Measurements from ENCODE around the gene FUT3.

The FUT3 gene

GRCh38 chr19:5839065-5840017 is 11.9 kb downstream of the FUT3 start, which contains the start of gene FUT6:
Gene FUT6, minus strand, starts transcription at chr19:5839702. Its CDS starts 7,135 bp downstream, at chr19:5832567.
- H2AFZ ChIP-seq (ENCODE audit: low read depth) = no peak within 1 kb of the TSS
- H3K9ac ChIP-seq = no peak within 1 kb of the TSS
- no peaks in the 10 kb centered on the region for H3K36me3 ChIP-seq (ENCODE audit: insufficient read depth)
- H3K27ac ChIP-seq = no peak within 1 kb of the TSS
- H3K4me3 ChIP-seq (IDR thresholded peaks at IDR 0.05; ENCODE audit: insufficient read depth, low read depth, low read length) = no peak within 1 kb of the TSS
- no peak for TF ChIP-seq CTCF (conservative IDR thresholded peaks at IDR 0.05; ENCODE audit: low read depth, low read length)
- peaks cover 29% of the 10 kb centered on the region; the same call in 1 of the 2 replicates for H3K27me3 ChIP-seq (ENCODE audit: insufficient read depth, low read depth)
- no peaks in the 10 kb centered on the region for H4K20me1 ChIP-seq (ENCODE audit: insufficient read depth)
- no peaks in the 10 kb centered on the region for H3K4me1 ChIP-seq (ENCODE audit: low read depth, poor library complexity, severe bottlenecking)
- H3K4me2 ChIP-seq = no peak within 1 kb of the TSS
- no peaks in the 10 kb centered on the region for H3K79me2 ChIP-seq (ENCODE audit: insufficient read depth, low read depth)

GRCh38 chr19:5838353-5839064 is 12.7 kb downstream of the FUT3 start:
- Histone ChIP-seq H3K4me3 (IDR thresholded peaks at IDR 0.05; ENCODE audit: insufficient read depth, low read depth, low read length) (no peak overlapping the region), H3K36me3 (ENCODE audit: insufficient read depth) (no peaks in the 10 kb centered on the region), H3K9ac (no peak overlapping the region), H3K27ac (no peak overlapping the region), H3K79me2 (ENCODE audit: insufficient read depth, low read depth) (no peaks in the 10 kb centered on the region), H3K4me2 (no peak overlapping the region), H3K4me1 (ENCODE audit: low read depth, poor library complexity, severe bottlenecking) (no peaks in the 10 kb centered on the region), H3K27me3 (ENCODE audit: insufficient read depth, low read depth) (peaks cover 29% of the 10 kb centered on the region; the same call in 1 of the 2 replicates), H4K20me1 (ENCODE audit: insufficient read depth) (no peaks in the 10 kb centered on the region), H2AFZ (ENCODE audit: low read depth) (no peak overlapping the region)
- TF ChIP-seq CTCF (conservative IDR thresholded peaks at IDR 0.05; ENCODE audit: low read depth, low read length) = no peak

- Histone ChIP-seq H3K79me2 (ENCODE audit: insufficient read depth, low read depth) (no peaks in the 10 kb centered on the region), H4K20me1 (ENCODE audit: insufficient read depth) (no peaks in the 10 kb centered on the region), H3K27me3 (ENCODE audit: insufficient read depth, low read depth) (peaks cover 29% of the 10 kb centered on the region; the same call in 1 of the 2 replicates), H3K36me3 (ENCODE audit: insufficient read depth) (no peaks in the 10 kb centered on the region), H3K27ac (no peak overlapping the region), H3K4me2 (no peak overlapping the region), H3K9ac (no peak overlapping the region), H3K4me3 (IDR thresholded peaks at IDR 0.05; ENCODE audit: insufficient read depth, low read depth, low read length) (no peak overlapping the region), H2AFZ (ENCODE audit: low read depth) (no peak overlapping the region), H3K4me1 (ENCODE audit: low read depth, poor library complexity, severe bottlenecking) (no peaks in the 10 kb centered on the region)
- no peak for TF ChIP-seq CTCF (conservative IDR thresholded peaks at IDR 0.05; ENCODE audit: low read depth, low read length)
Observed at GRCh38 chr19:5837761-5838352, 13.4 kb downstream of the FUT3 start.

- Histone ChIP-seq H3K27me3 (ENCODE audit: insufficient read depth, low read depth) (peaks cover 23% of the 10 kb centered on the region; the same call in 1 of the 2 replicates), H3K9ac (no peak overlapping the region), H3K4me3 (IDR thresholded peaks at IDR 0.05; ENCODE audit: insufficient read depth, low read depth, low read length) (no peak overlapping the region), H3K79me2 (ENCODE audit: insufficient read depth, low read depth) (no peaks in the 10 kb centered on the region), H3K27ac (no peak overlapping the region), H3K4me1 (ENCODE audit: low read depth, poor library complexity, severe bottlenecking) (no peaks in the 10 kb centered on the region), H3K4me2 (no peak overlapping the region), H3K36me3 (ENCODE audit: insufficient read depth) (no peaks in the 10 kb centered on the region), H4K20me1 (ENCODE audit: insufficient read depth) (no peaks in the 10 kb centered on the region), H2AFZ (ENCODE audit: low read depth) (no peak overlapping the region)
- no peak for TF ChIP-seq CTCF (conservative IDR thresholded peaks at IDR 0.05; ENCODE audit: low read depth, low read length)
Observed at GRCh38 chr19:5832527-5833216, 18.6 kb downstream of the FUT3 start.
